Activated CD8-positive, alpha-beta T cell treated with anti-CD3 and anti-CD28 coated beads for 36 hours (primary cell): Measurements from ENCODE around the gene YIPF1. TPM values are rescaled to one million over a fixed set of nuclear protein-coding genes. Genes with fewer than 3 reads are reported as not detected.
A peak's percentile ranks its signal among the peaks of the same experiment; 100 is the strongest.

ENCODE experiments used
- ATAC-seq: fragments of 200-7000 bp; cut with Tn5 transposase; one replicate; pipeline ENCODE4 v1.10.0; 2021; ENCODE audit warnings: mild to moderate bottlenecking, moderate library complexity
- CTCF ChIA-PET: fragments of 350-600 bp; sonication (Branson Sonifier 250); formaldehyde crosslinking; loops from one replicate; lab custom pipeline; 2021; ENCODE audit warnings: antibody characterized with exemption; lab: Charles Lee
- POLR2A ChIA-PET: fragments of 350-600 bp; sonication (Branson Sonifier 250); formaldehyde crosslinking; loops from one replicate; lab custom pipeline; 2021; ENCODE audit warnings: antibody characterized with exemption; lab: Charles Lee
- DNase-seq: peaks from one replicate; pipeline ENCODE4 v3.0.0-alpha.2; 2020
- H3K27ac Mint-ChIP-seq: one replicate; pipeline ENCODE4 v1.8.0; 2021; ENCODE audit warnings: mild to moderate bottlenecking, mixed read lengths
- H3K27me3 Mint-ChIP-seq: one replicate; pipeline ENCODE4 v1.8.0; 2021; ENCODE audit warnings: mixed read lengths
- H3K36me3 Mint-ChIP-seq: one replicate; pipeline ENCODE4 v1.8.0; 2021; ENCODE audit warnings: low read depth, mixed read lengths
- H3K4me1 Mint-ChIP-seq: one replicate; pipeline ENCODE4 v1.8.0; 2021; ENCODE audit warnings: low read depth, mixed read lengths
- H3K4me3 Mint-ChIP-seq: one replicate; pipeline ENCODE4 v1.8.0; 2021; ENCODE audit warnings: mild to moderate bottlenecking, moderate library complexity, mixed read lengths
- H3K9me3 Mint-ChIP-seq: one replicate; pipeline ENCODE4 v1.8.0; 2021; ENCODE audit warnings: mixed read lengths
- intact Hi-C: fragments of 100-400 bp; cut with micrococcal nuclease; formaldehyde crosslinking; loops from one replicate; pipeline ENCODE4 v1.10.0; 2022
- total RNA-seq, 2 experiments: library from RNA; stranded (reverse); gene quantifications; one replicate each; pipeline ENCODE4 v1.2.3, GENCODE V29; 2021
- TF ChIP-seq, protein P1 (sequence below): fragments of 200-600 bp; IDR thresholded peaks from one replicate; pipeline ENCODE4 v1.8.0; 2022; ENCODE audit warnings: antibody characterized with exemption, mild to moderate bottlenecking

YIPF1 gene
- total RNA-seq, 2 experiments from 2014 or later = 13.2 to 15.6 TPM

- Mint-ChIP-seq H3K36me3 (peaks cover 48% of the 10 kb centered on the region), H3K9me3 (peaks cover 2% of the 10 kb centered on the region), H3K27ac (no peak overlapping the region), H3K4me1 (peaks cover 8% of the 10 kb centered on the region), H3K4me3 (no peak overlapping the region), H3K27me3 (no peaks in the 10 kb centered on the region)
- ATAC-seq (no peak), DNase-seq (no peak)
- POLR2A ChIA-PET = interaction anchor here (1.2 kb wide), 1 partner anchor 14 kb away, joined by 3 read pairs; no protein-coding TSS in a partner anchor
- intact Hi-C loops = no loop called here
- TF ChIP-seq, protein P1, sequence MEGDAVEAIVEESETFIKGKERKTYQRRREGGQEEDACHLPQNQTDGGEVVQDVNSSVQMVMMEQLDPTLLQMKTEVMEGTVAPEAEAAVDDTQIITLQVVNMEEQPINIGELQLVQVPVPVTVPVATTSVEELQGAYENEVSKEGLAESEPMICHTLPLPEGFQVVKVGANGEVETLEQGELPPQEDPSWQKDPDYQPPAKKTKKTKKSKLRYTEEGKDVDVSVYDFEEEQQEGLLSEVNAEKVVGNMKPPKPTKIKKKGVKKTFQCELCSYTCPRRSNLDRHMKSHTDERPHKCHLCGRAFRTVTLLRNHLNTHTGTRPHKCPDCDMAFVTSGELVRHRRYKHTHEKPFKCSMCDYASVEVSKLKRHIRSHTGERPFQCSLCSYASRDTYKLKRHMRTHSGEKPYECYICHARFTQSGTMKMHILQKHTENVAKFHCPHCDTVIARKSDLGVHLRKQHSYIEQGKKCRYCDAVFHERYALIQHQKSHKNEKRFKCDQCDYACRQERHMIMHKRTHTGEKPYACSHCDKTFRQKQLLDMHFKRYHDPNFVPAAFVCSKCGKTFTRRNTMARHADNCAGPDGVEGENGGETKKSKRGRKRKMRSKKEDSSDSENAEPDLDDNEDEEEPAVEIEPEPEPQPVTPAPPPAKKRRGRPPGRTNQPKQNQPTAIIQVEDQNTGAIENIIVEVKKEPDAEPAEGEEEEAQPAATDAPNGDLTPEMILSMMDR = no peak
- CTCF ChIA-PET = interaction anchor here (0.9 to 1.9 kb wide), 7 partner anchors 8 to 176 kb away, joined by 3 to 5 read pairs (median 3); no protein-coding TSS in a partner anchor
These were observed 41.9 kb upstream of the YIPF1 start for GRCh38 chr1:53931523-53931922.

DNA sequence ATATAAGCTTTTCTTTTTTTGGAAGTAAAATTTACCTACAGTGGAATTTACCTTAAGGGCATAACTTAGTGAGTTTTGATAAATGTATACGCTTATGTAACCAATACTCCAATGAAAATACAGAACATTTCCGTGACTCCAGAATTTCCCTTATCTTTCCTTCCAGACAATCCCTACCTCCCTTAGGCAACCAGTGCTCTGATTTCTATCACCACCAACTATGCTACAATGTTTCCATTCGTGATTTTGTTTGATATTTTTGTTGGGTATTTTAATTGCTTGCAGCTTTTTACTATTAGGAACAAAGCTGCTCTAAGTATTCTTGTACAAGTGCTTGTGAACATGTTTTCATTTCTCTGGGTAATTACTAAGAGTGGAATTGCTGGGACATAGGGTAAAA, 41.3 kb upstream of the YIPF1 start:
- Mint-ChIP-seq H3K36me3 (peaks cover 48% of the 10 kb centered on the region), H3K9me3 (peaks cover 2% of the 10 kb centered on the region), H3K27ac (no peak overlapping the region), H3K4me3 (no peak overlapping the region), H3K4me1 (peaks cover 8% of the 10 kb centered on the region), H3K27me3 (no peaks in the 10 kb centered on the region)
- ATAC-seq (no peak), DNase-seq (no peak)
- TF ChIP-seq, protein P1 = no peak
- intact Hi-C loops = no loop called here
- ChIA-PET POLR2A (interaction anchor here (1.2 kb wide), 1 partner anchor 13 kb away, joined by 3 read pairs; no protein-coding TSS in a partner anchor), CTCF (interaction anchor here (0.9 to 1.4 kb wide), 6 partner anchors 9 to 175 kb away, joined by 3 to 5 read pairs (median 3); no protein-coding TSS in a partner anchor)

DNA sequence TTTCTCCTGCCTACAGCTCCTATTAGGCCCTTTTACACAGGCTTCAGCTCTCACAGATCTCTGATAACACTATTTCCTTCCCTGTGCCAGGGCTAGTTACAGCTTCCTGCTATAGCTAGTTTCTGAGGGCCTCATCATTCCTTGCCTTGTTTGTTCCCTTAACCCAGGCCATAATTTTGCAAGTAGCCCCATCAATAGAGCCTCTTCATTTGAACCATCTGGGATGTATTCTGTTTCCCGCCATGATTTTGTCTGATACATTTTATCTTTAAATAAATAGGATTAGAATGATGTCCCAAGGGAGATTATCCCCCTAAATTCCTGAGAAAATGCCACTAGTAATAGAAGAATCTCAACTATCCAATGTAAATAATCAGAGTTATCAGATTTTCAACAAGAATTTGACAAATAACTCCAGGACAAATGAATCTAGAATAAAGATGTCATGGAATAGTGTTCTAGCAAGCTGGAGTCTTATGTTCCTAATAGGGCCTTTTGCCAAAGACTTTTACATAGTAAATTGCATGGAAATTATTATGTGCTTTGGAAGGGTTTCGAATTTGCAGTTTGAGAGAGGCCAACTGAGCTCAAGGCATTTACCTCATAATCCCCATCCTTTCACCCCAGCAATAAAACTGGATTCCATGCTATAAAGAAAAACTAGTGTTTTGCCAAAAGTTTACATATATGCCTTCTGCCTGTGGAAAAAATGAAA, 39.8 kb upstream of the YIPF1 start:
- ATAC-seq = no peak
- Mint-ChIP-seq H3K4me3 (no peak overlapping the region), H3K36me3 (peaks cover 41% of the 10 kb centered on the region), H3K9me3 (no peaks in the 10 kb centered on the region), H3K27me3 (no peaks in the 10 kb centered on the region), H3K27ac (peak overlapping the region; percentile 44), H3K4me1 (peaks cover 8% of the 10 kb centered on the region)
- TF ChIP-seq, protein P1 = no peak
- CTCF ChIA-PET = no interaction called here
- intact Hi-C loops = no loop called here
- DNase-seq = no peak
- POLR2A ChIA-PET = no interaction called here

- Mint-ChIP-seq H3K4me1 (peaks cover 8% of the 10 kb centered on the region), H3K27me3 (no peaks in the 10 kb centered on the region), H3K4me3 (no peak overlapping the region), H3K9me3 (no peaks in the 10 kb centered on the region), H3K36me3 (peaks cover 42% of the 10 kb centered on the region), H3K27ac (no peak overlapping the region)
- POLR2A ChIA-PET = no interaction called here
- TF ChIP-seq, protein P1 = no peak
- DNase-seq (no peak), ATAC-seq (no peak)
- intact Hi-C loops = no loop called here
- CTCF ChIA-PET = no interaction called here
These were observed 37.8 kb upstream of the YIPF1 start for GRCh38 chr1:53927376-53927881.

- peaks cover 30% of the 10 kb centered on the region for H3K36me3 Mint-ChIP-seq
- H3K4me3 Mint-ChIP-seq = no peak overlapping the region
- peak; percentile 89 for ATAC-seq
- peak overlapping the region; percentile 90 for H3K27ac Mint-ChIP-seq
- intact Hi-C loops = no loop called here
- DNase-seq = peak; percentile 68
- ChIA-PET POLR2A (interaction anchor here (0.9 to 1.5 kb wide), 4 partner anchors 9 to 29 kb away, joined by 3 read pairs; partner anchors contain the start of gene IFT25), CTCF (interaction anchor here (1.0 to 1.7 kb wide), 3 partner anchors 26 to 40 kb away, joined by 3 to 5 read pairs (median 3); partner anchors contain the start of gene DIO1)
- H3K9me3 Mint-ChIP-seq = no peaks in the 10 kb centered on the region
- no peaks in the 10 kb centered on the region for H3K27me3 Mint-ChIP-seq
- TF ChIP-seq, protein P1 = no peak
- peaks cover 36% of the 10 kb centered on the region for H3K4me1 Mint-ChIP-seq
These were observed 30.1 kb upstream of the YIPF1 start for GRCh38 chr1:53919675-53920066.
